Stimulated activated effector memory CD8-positive, alpha-beta T cell treated with anti-CD3 and anti-CD28 coated beads, Interleukin-12 subunit alpha, Interleukin-12 subunit beta, amount 100 ng/mL, for 72 hours (primary cell): ENCODE measurements around the gene ANK3.

Experiments
- ATAC-seq: fragments of 150-1000 bp; cut with Tn5 transposase; 2 replicates; pipeline ENCODE4 v1.10.0; 2021
- DNase-seq, 2 donors: peaks; one replicate each; pipeline ENCODE4 v3.0.0; 2021 to 2022; ENCODE audit warnings: low spot score in 2 of 2
- H3K27ac Mint-ChIP-seq: one replicate; pipeline ENCODE4 v1.8.0; 2022; ENCODE audit warnings: mild to moderate bottlenecking, mixed read lengths
- H3K36me3 Mint-ChIP-seq: one replicate; pipeline ENCODE4 v1.8.0; 2022; ENCODE audit warnings: mild to moderate bottlenecking, mixed read lengths
- H3K4me1 Mint-ChIP-seq: one replicate; pipeline ENCODE4 v1.8.0; 2022; ENCODE audit warnings: mixed read lengths
- H3K4me3 Mint-ChIP-seq: one replicate; pipeline ENCODE4 v1.8.0; 2022; ENCODE audit warnings: mild to moderate bottlenecking, mixed read lengths
- H3K9me3 Mint-ChIP-seq: one replicate; pipeline ENCODE4 v1.8.0; 2022; ENCODE audit warnings: mixed read lengths

The ANK3 gene

GRCh38 chr10:60205741-60206140 lies 183.9 kb downstream of the ANK3 start:
- no peak overlapping the region for H3K27ac Mint-ChIP-seq
- ATAC-seq: no peak
- no peak overlapping the region for H3K4me3 Mint-ChIP-seq
- H3K36me3 Mint-ChIP-seq: peaks cover 17% of the 10 kb centered on the region
- H3K9me3 Mint-ChIP-seq: no peaks in the 10 kb centered on the region
- peaks cover 7% of the 10 kb centered on the region for H3K4me1 Mint-ChIP-seq
- no peak for DNase-seq

GRCh38 chr10:60203993-60204618 lies 185.6 kb downstream of the ANK3 start:
- H3K4me1 Mint-ChIP-seq: no peaks in the 10 kb centered on the region
- H3K27ac Mint-ChIP-seq: no peak overlapping the region
- no peak overlapping the region for H3K4me3 Mint-ChIP-seq
- H3K9me3 Mint-ChIP-seq: no peaks in the 10 kb centered on the region
- DNase-seq (no peak), ATAC-seq (no peak)
- peaks cover 17% of the 10 kb centered on the region for H3K36me3 Mint-ChIP-seq

GRCh38 chr10:60200682-60201053 lies 189.0 kb downstream of the ANK3 start:
- Mint-ChIP-seq H3K4me3 (no peak overlapping the region), H3K27ac (no peak overlapping the region), H3K4me1 (no peaks in the 10 kb centered on the region), H3K36me3 (peaks cover 37% of the 10 kb centered on the region), H3K9me3 (no peaks in the 10 kb centered on the region)
- ATAC-seq: no peak
- no peak for DNase-seq

GRCh38 chr10:60200012-60200681 lies 189.5 kb downstream of the ANK3 start:
- no peak for ATAC-seq
- DNase-seq: no peak
- peaks cover 42% of the 10 kb centered on the region for H3K36me3 Mint-ChIP-seq
- no peak overlapping the region for H3K27ac Mint-ChIP-seq
- H3K4me1 Mint-ChIP-seq: no peaks in the 10 kb centered on the region
- no peaks in the 10 kb centered on the region for H3K9me3 Mint-ChIP-seq
- H3K4me3 Mint-ChIP-seq: no peak overlapping the region

GRCh38 chr10:60197206-60197605 lies 192.5 kb downstream of the ANK3 start:
- H3K9me3 Mint-ChIP-seq: no peaks in the 10 kb centered on the region
- DNase-seq (no peak), ATAC-seq (no peak)
- no peak overlapping the region for H3K4me3 Mint-ChIP-seq
- H3K4me1 Mint-ChIP-seq: no peaks in the 10 kb centered on the region
- H3K36me3 Mint-ChIP-seq: peaks cover 63% of the 10 kb centered on the region
- H3K27ac Mint-ChIP-seq: no peak overlapping the region

GRCh38 chr10:60194421-60194820 lies 195.3 kb downstream of the ANK3 start:
- Mint-ChIP-seq H3K4me3 (no peak overlapping the region), H3K27ac (no peak overlapping the region), H3K9me3 (no peaks in the 10 kb centered on the region), H3K36me3 (peaks cover 62% of the 10 kb centered on the region), H3K4me1 (peaks cover 5% of the 10 kb centered on the region)
- no peak for DNase-seq
- no peak for ATAC-seq

GRCh38 chr10:60192946-60193345 lies 196.7 kb downstream of the ANK3 start:
- Mint-ChIP-seq H3K9me3 (no peaks in the 10 kb centered on the region), H3K4me3 (no peak overlapping the region), H3K4me1 (peaks cover 5% of the 10 kb centered on the region), H3K36me3 (peaks cover 70% of the 10 kb centered on the region), H3K27ac (no peak overlapping the region)
- no peak for ATAC-seq
- no peak for DNase-seq

GRCh38 chr10:60189861-60190475 lies 199.7 kb downstream of the ANK3 start:
- peaks cover 5% of the 10 kb centered on the region for H3K4me1 Mint-ChIP-seq
- H3K36me3 Mint-ChIP-seq: peaks cover 67% of the 10 kb centered on the region
- no peak for DNase-seq
- H3K27ac Mint-ChIP-seq: peak overlapping the region; percentile 75
- no peaks in the 10 kb centered on the region for H3K9me3 Mint-ChIP-seq
- no peak overlapping the region for H3K4me3 Mint-ChIP-seq
- ATAC-seq: no peak

- no peak for ATAC-seq
- no peak overlapping the region for H3K27ac Mint-ChIP-seq
- H3K4me1 Mint-ChIP-seq: peaks cover 5% of the 10 kb centered on the region
- no peak overlapping the region for H3K4me3 Mint-ChIP-seq
- no peaks in the 10 kb centered on the region for H3K9me3 Mint-ChIP-seq
- peaks cover 61% of the 10 kb centered on the region for H3K36me3 Mint-ChIP-seq
- no peak for DNase-seq
Measured at GRCh38 chr10:60188548-60188947, 201.1 kb downstream of the ANK3 start.

GRCh38 chr10:60187691-60188090 lies 202.0 kb downstream of the ANK3 start:
- H3K9me3 Mint-ChIP-seq: no peaks in the 10 kb centered on the region
- peaks cover 5% of the 10 kb centered on the region for H3K4me1 Mint-ChIP-seq
- H3K27ac Mint-ChIP-seq: no peak overlapping the region
- peaks cover 58% of the 10 kb centered on the region for H3K36me3 Mint-ChIP-seq
- ATAC-seq: no peak
- H3K4me3 Mint-ChIP-seq: no peak overlapping the region
- DNase-seq: no peak

- Mint-ChIP-seq H3K4me3 (no peak overlapping the region), H3K36me3 (peaks cover 67% of the 10 kb centered on the region), H3K4me1 (peaks cover 5% of the 10 kb centered on the region), H3K9me3 (no peaks in the 10 kb centered on the region), H3K27ac (no peak overlapping the region)
- ATAC-seq (no peak), DNase-seq (no peak)
Measured at GRCh38 chr10:60186315-60187071, 203.2 kb downstream of the ANK3 start.

GRCh38 chr10:60185421-60185820 lies 204.3 kb downstream of the ANK3 start:
- Mint-ChIP-seq H3K27ac (no peak overlapping the region), H3K36me3 (peaks cover 71% of the 10 kb centered on the region), H3K9me3 (no peaks in the 10 kb centered on the region), H3K4me3 (no peak overlapping the region), H3K4me1 (peaks cover 5% of the 10 kb centered on the region)
- ATAC-seq (no peak), DNase-seq (no peak)

GRCh38 chr10:60182691-60183090 lies 207.0 kb downstream of the ANK3 start:
- Mint-ChIP-seq H3K36me3 (peaks cover 77% of the 10 kb centered on the region), H3K4me1 (no peaks in the 10 kb centered on the region), H3K9me3 (no peaks in the 10 kb centered on the region), H3K4me3 (no peak overlapping the region), H3K27ac (no peak overlapping the region)
- no peak for ATAC-seq
- no peak for DNase-seq

GRCh38 chr10:60176925-60177324 lies 212.8 kb downstream of the ANK3 start:
- peaks cover 63% of the 10 kb centered on the region for H3K36me3 Mint-ChIP-seq
- H3K4me1 Mint-ChIP-seq: no peaks in the 10 kb centered on the region

GRCh38 chr10:60175441-60175971 lies 214.2 kb downstream of the ANK3 start:
- Mint-ChIP-seq H3K9me3 (no peaks in the 10 kb centered on the region), H3K27ac (no peak overlapping the region), H3K4me1 (no peaks in the 10 kb centered on the region), H3K4me3 (no peak overlapping the region), H3K36me3 (peaks cover 60% of the 10 kb centered on the region)
- ATAC-seq (no peak), DNase-seq (no peak)

More at GRCh38 chr10:60176925-60177324, 212.8 kb downstream of the ANK3 start:
- Mint-ChIP-seq H3K4me3 (no peak overlapping the region), H3K27ac (no peak overlapping the region), H3K9me3 (no peaks in the 10 kb centered on the region)
- DNase-seq: no peak
- ATAC-seq: no peak
